B cell (primary cell): ENCODE data around the gene RPTOR.

ENCODE experiments used
- CTCF ChIP-seq: fragments of 200-600 bp; IDR thresholded peaks from one replicate; pipeline ENCODE4 v1.8.0; 2022; ENCODE audit warnings: antibody characterized with exemption, mild to moderate bottlenecking
- EZH2 ChIP-seq: IDR thresholded peaks from 2 replicates; pipeline ENCODE4 v1.6.1; 2012; ENCODE audit warnings: borderline replicate concordance, low read depth, mild to moderate bottlenecking, moderate library complexity, low read length; ENCODE audit not compliant: insufficient read depth, poor library complexity, severe bottlenecking

- TF ChIP-seq CTCF (no peak), EZH2 (no peak)
These were observed 30.7 kb upstream of the RPTOR start for GRCh38 chr17:80513892-80514291.
